Fibroblast of peridontal ligament (primary cell): ENCODE results near the gene GPR25.

Experiments
- DNase-seq: peaks from one replicate; pipeline ENCODE4 v3.0.0-alpha.2; 2010; ENCODE audit errors: extremely low read depth

GPR25 gene

GRCh38 chr1:200873116-200873670, 412 bp downstream of the GPR25 start:
- DNase-seq = no peak

GRCh38 chr1:200873671-200874397, 1.1 kb downstream of the GPR25 start:
- no peak for DNase-seq

GRCh38 chr1:200874694-200875093, 1.9 kb downstream of the GPR25 start:
- no peak for DNase-seq

- DNase-seq = no peak
Observed at GRCh38 chr1:200875416-200875815, 2.6 kb downstream of the GPR25 start.

DNA sequence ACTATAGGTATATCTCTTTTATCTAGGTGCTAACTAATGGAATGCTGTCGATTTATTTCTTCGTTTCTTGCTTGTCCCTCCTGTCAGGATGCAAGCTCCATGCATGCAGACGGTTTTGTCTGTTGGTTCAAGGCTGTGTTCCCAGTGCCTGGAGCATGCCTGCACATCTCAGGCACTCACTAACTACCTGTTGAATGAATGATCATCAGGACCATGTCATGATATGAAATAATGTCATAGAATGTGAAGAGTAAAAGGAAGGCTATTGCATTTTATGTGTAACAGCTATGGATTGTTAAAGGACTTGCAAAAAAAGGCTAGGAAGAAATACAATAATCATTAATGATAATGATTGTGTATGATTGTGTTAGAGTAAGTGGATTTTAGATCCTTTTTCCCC, 4.2 kb downstream of the GPR25 start:
- DNase-seq = no peak

GRCh38 chr1:200877839-200878551, 5.2 kb downstream of the GPR25 start:
- DNase-seq = no peak

DNA sequence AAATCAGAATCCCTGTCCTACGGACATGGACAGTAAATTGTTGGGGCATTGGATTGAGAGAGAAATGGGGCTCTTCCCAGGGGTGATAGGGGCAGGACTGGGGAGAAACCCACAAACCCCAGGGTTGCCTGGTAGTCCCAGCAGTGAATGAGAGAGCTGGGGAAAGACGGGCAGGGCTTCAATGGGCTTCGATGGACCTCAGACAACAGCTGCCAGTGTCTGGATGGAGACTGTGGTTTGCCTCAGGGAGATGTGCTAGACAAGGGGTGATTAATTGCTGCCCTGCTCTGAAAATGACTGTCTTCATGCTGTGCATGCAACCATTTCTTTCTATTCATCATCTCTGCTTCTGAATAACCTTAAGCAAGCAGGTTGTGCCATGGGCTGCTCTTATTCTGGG, 7.4 kb downstream of the GPR25 start:
- DNase-seq = no peak

- DNase-seq = no peak
Observed at GRCh38 chr1:200883118-200883517, 10.3 kb downstream of the GPR25 start.

DNA sequence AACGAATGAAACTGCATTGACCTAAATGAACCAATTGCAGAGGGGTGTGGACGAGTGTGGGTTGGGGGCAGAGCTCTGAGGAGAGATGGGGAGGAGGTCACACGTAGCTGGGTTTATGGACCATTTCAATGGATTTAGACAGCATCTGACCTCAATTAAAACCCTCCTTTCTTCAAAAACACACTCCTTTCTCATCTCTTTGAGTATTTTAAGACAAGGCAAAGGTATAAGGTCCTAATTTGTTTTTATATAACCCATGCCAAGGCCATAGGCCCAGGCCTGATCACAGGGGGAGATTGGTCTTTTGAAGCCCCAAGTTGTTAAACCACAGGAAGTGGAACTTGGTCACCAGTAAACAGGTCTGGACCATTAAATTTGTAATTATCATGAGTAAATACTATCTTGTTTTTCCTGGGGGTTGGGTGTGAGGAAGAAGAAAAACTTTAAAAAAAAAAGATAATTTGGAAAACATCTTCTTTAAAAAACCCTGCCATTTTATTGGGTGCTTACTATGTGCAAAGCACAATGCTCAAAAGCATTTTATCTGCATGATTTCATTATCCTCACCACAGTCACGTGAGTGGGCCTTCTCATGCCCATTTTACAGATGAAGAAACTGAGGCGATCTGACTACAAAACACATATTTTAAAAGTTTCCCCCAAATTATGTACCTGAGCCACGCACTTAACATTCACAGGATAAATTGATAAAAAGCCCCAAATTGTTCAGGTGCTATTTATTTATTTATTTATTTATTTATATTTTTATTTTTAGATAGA, 13.0 kb downstream of the GPR25 start:
- no peak for DNase-seq

DNA sequence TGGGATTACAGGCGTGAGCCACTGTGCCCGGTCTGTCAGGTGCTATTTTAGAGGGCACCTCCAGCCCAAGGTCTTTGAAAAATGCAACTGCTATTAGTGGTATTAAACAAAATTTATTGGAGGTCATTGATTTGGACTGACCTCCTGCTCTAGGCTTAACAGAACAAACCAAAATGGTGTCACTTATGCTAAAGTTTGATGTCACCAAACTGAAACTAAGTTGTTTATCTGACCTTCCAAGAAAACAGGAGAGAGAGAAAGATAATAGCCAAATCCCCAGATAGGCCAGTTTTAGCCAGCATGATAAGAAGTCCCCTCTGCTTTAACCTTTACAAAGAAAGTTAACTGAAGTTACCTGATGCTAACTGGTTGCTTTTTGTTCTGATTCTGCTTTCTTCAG, 13.8 kb downstream of the GPR25 start:
- DNase-seq = no peak

- no peak for DNase-seq
Observed at GRCh38 chr1:200887036-200887435, 14.3 kb downstream of the GPR25 start.

- no peak for DNase-seq
Observed at GRCh38 chr1:200887772-200888348, 15.1 kb downstream of the GPR25 start.

- DNase-seq = no peak
Observed at GRCh38 chr1:200888349-200888838, 15.6 kb downstream of the GPR25 start.

DNA sequence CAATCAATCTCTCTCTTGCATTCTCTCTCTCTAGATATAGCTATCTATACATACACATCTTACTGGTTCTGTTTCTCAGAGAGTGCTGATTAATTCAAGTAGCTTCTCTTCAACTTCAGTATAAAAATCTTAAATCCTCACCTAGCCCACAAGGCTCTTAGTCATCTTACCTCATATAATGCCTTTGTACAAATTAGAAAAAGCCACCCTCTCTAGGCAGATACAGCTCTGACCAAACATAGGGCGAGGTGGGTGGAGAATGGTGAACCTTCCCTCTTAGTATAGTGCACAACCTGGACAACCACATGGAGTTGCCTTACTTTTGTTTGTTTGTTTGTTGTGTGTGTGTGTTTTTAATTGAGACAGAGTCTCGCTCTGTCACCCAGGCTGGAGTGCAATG, 16.8 kb downstream of the GPR25 start:
- no peak for DNase-seq

DNA sequence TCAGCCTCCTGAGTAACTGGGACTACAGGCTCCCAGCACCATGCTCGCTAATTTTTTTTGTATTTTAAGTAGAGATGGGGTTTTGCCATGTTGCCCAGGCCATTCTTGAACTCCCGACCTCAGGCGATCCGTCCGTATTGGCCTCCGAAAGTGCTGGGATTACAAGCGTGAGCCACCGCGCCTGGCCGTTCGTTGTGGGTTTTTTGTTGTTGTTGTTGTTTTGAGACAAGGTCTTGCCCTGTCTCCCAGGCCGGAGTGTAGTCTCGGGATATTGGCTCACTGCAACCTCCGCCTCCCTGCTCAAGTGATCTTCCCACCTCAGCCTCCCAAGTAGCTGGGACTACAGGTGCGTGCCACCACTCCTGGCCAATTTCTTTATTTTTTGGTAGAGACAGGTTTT, 17.2 kb downstream of the GPR25 start:
- no peak for DNase-seq

DNA sequence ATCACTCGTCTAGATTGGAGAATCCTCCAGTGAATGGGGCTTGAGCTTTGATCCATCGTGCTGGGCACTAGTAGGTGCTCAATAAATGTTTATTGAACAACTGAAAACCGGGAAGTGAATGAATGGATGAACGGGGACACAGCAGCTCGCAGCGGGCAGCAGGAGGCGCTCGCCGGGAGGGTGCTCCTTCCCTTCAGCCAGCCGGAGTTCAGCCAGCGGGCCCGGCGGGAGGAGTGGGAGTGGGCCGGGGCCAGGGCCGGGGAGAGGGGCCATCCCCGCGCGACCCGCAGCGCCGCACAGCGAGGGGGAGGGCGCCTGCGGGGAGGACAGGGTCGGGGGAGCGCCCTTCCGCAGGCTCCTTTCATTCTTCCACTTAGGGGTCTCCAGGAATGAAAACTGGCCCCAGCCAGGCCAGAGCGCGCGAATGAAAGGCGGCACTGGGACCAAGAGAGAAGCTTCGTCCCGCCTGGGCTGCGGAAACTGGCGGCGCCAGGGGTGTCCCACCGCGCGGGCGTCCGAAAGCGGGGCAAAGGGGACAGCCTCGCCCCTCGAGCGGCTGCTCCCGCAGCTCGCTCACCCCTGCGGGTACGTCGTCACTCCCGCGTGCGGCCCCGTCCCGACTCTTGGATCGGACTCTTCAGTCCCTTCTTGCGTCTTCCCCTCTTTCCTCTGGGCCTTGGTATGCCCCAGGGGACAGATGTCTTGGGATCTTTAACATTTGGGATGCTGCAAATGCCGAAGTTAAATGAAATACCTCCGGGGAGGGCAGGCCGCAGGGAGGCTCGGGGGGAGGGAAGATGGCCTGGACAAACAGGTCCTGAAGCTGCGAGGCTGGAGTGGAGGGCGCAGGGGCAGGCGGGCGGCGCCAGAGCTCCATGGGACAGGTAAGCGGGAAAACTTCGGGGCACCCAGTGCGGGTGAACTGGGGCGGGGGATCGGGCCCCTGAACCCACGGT, 18.3 kb downstream of the GPR25 start:
- peak; percentile 34 for DNase-seq

DNA sequence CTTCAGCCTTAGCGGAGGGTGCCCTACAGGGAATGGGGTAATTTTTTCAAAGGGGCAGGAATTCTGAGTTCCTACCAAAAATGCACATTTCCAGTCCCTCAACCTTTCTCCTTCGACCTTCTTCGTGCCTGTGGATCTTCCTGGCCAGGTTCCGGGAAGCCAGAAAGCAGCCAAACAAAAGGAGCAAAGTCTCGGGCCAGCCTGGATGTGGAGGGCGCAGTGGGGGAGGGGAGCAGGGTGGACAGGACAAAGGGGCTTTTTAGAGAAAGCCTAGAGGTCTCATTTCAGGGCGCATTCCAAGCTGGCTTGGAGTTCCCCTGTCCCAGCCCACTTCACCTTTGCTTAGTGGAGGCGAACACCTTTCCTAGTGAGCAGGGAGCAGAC, 19.0 kb downstream of the GPR25 start:
- DNase-seq = no peak

DNA sequence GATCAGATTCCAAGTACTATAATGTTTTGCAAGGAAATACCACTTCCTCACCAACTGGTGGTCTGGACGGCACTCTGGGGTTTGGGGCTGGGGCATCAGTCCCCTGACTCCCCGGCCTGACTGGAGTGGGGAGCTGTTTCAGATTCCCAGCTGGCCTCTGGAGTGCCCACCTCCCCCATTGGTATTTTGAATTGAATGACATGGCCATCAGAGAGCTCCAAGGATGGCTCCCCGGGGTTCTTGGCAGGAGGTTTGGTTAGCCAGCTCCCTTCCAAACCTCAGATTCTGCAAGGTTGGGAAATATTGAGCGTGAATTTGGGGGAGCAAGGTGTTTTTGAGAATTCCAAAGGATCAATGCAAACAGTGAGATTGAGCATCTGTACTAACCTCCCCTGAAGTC, 19.8 kb downstream of the GPR25 start:
- DNase-seq = no peak

DNA sequence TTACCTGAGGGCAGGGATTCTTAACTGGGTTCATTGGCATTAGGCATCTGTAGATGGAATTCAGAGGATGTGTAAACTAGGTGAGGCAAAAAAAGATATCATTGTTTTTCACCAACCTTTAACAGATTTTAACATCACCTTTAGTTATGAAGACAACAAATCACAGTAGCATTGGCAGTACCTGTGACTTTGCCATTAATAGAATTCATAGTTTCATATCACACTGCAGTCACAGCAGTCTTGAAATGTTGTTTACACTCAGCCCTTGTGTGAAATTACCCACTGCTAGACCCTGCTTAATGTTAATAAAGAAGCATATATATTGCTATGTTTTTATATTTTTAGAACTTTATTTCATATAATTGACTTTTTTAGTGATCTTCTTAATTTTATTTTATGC, 20.2 kb downstream of the GPR25 start:
- DNase-seq = no peak

DNA sequence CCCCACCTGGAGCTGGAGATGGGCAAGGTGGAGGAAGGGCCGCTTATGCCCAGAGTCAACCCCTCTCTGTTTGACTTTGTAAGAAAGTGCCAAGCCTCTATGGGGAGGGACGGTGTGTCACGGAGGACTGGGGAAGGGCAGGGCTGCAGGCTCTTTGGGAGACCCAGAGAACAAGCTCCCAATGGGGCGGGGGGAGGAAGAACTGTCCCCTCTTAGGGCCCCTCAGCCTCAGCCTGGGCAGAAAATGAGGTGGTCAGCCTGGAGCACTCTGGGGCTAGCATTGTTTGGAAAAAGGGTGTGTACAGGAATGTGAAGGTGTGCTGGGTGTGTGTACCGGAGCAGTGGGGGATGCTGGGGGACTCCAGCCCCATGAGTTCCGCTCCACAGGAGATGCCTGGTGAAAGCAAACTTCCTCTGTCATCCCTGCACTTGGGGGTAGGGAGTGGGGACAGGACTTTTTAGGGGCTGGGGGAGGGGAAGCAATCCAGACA, 20.7 kb downstream of the GPR25 start:
- DNase-seq = no peak
